ENCODE results near the gene PLEKHG7.
"Not testable (repeated sequence)": the region's sequence is repeated elsewhere in the genome, so short reads cannot be mapped to it uniquely, and the experiment has no call there.

Gene PLEKHG7

GRCh38 chr12:92779902-92780301, 77.1 kb downstream of the PLEKHG7 start:
- DNase-seq (ENCODE audit: insufficient read length, low spot score) (no peak), FAIRE-seq (no peak)
- TF ChIP-seq PAX5 (IDR thresholded peaks at IDR 0.05; ENCODE audit: insufficient read depth, low read length, severe bottlenecking) (no peak), POU2F2 (IDR thresholded peaks at IDR 0.05; ENCODE audit: low read depth, low read length) (no peak), SPI1 (IDR thresholded peaks at IDR 0.05; ENCODE audit: low read depth, low read length) (no peak), TAF1 (IDR thresholded peaks at IDR 0.05; ENCODE audit: low read depth, low read length) (no peak), POLR2AphosphoS5 (IDR thresholded peaks at IDR 0.05; ENCODE audit: low read depth, low read length) (no peak)

GRCh38 chr12:92784356-92784755, 81.6 kb downstream of the PLEKHG7 start:
- TF ChIP-seq TAF1 (IDR thresholded peaks at IDR 0.05; ENCODE audit: low read depth, low read length) (no peak), PAX5 (IDR thresholded peaks at IDR 0.05; ENCODE audit: insufficient read depth, low read length, severe bottlenecking) (no peak), POU2F2 (IDR thresholded peaks at IDR 0.05; ENCODE audit: low read depth, low read length) (no peak), POLR2A (IDR thresholded peaks at IDR 0.05; ENCODE audit: low read depth, low read length) (no peak), POLR2AphosphoS5 (IDR thresholded peaks at IDR 0.05; ENCODE audit: low read depth, low read length) (no peak), SPI1 (IDR thresholded peaks at IDR 0.05; ENCODE audit: low read depth, low read length) (no peak)
- DNase-seq (ENCODE audit: insufficient read length, low spot score) (no peak), FAIRE-seq (peak; percentile 5)

GRCh38 chr12:92784797-92785562, 82.2 kb downstream of the PLEKHG7 start:
- DNase-seq (ENCODE audit: insufficient read length, low spot score) (peak; percentile 6), FAIRE-seq (peak; percentile 97)
- no peak for TF ChIP-seq POU2F2 (IDR thresholded peaks at IDR 0.05; ENCODE audit: low read depth, low read length)
- no peak for TF ChIP-seq SPI1 (IDR thresholded peaks at IDR 0.05; ENCODE audit: low read depth, low read length)
- TF ChIP-seq TAF1 (IDR thresholded peaks at IDR 0.05; ENCODE audit: low read depth, low read length), result no peak
- no peak for TF ChIP-seq POLR2A (IDR thresholded peaks at IDR 0.05; ENCODE audit: low read depth, low read length)
- TF ChIP-seq POLR2AphosphoS5 (IDR thresholded peaks at IDR 0.05; ENCODE audit: low read depth, low read length), result no peak
- TF ChIP-seq PAX5 (IDR thresholded peaks at IDR 0.05; ENCODE audit: insufficient read depth, low read length, severe bottlenecking), result no peak

- no peak for TF ChIP-seq POLR2A (IDR thresholded peaks at IDR 0.05; ENCODE audit: low read depth, low read length)
- TF ChIP-seq TAF1 (IDR thresholded peaks at IDR 0.05; ENCODE audit: low read depth, low read length), result no peak
- no peak for TF ChIP-seq SPI1 (IDR thresholded peaks at IDR 0.05; ENCODE audit: low read depth, low read length)
- TF ChIP-seq POLR2AphosphoS5 (IDR thresholded peaks at IDR 0.05; ENCODE audit: low read depth, low read length), result no peak
- TF ChIP-seq PAX5 (IDR thresholded peaks at IDR 0.05; ENCODE audit: insufficient read depth, low read length, severe bottlenecking), result no peak
- no peak for TF ChIP-seq POU2F2 (IDR thresholded peaks at IDR 0.05; ENCODE audit: low read depth, low read length)
- FAIRE-seq (no peak), DNase-seq (ENCODE audit: insufficient read length, low spot score) (no peak)
Measured at GRCh38 chr12:92785563-92785950, 82.8 kb downstream of the PLEKHG7 start.

DNA sequence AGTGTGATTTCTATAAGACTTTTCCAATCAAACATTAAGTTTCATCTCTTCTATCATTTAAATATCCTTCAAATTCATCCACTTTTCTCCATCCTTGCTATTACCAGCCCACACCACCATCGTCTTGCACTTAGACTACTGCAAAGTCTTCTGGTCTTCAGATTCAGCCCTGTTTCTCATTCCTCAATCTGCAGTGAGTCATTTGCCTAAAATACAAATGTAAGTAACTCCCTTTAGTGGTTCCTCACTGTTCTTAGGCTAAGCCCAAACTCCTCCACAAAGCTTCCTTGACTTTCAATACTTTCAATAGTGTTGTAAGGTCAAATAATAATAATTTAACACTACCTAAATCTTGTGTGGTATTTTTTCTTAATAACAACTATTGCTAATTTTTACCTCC, 83.3 kb downstream of the PLEKHG7 start:
- DNase-seq (ENCODE audit: insufficient read length, low spot score), result no peak
- no peak for TF ChIP-seq SPI1 (IDR thresholded peaks at IDR 0.05; ENCODE audit: low read depth, low read length)
- no peak for TF ChIP-seq TAF1 (IDR thresholded peaks at IDR 0.05; ENCODE audit: low read depth, low read length)
- no peak for TF ChIP-seq POU2F2 (IDR thresholded peaks at IDR 0.05; ENCODE audit: low read depth, low read length)
- no peak for TF ChIP-seq POLR2A (IDR thresholded peaks at IDR 0.05; ENCODE audit: low read depth, low read length)
- no peak for TF ChIP-seq POLR2AphosphoS5 (IDR thresholded peaks at IDR 0.05; ENCODE audit: low read depth, low read length)
- TF ChIP-seq PAX5 (IDR thresholded peaks at IDR 0.05; ENCODE audit: insufficient read depth, low read length, severe bottlenecking), result no peak
- no peak for FAIRE-seq

GRCh38 chr12:92794356-92794755, 91.6 kb downstream of the PLEKHG7 start:
- not testable (repeated sequence) for DNase-seq (ENCODE audit: insufficient read length, low spot score); FAIRE-seq

- TF ChIP-seq SPI1 (IDR thresholded peaks at IDR 0.05; ENCODE audit: low read depth, low read length) (no peak), POLR2AphosphoS5 (IDR thresholded peaks at IDR 0.05; ENCODE audit: low read depth, low read length) (no peak), POLR2A (IDR thresholded peaks at IDR 0.05; ENCODE audit: low read depth, low read length) (no peak), PAX5 (IDR thresholded peaks at IDR 0.05; ENCODE audit: insufficient read depth, low read length, severe bottlenecking) (no peak), POU2F2 (IDR thresholded peaks at IDR 0.05; ENCODE audit: low read depth, low read length) (no peak), TAF1 (IDR thresholded peaks at IDR 0.05; ENCODE audit: low read depth, low read length) (no peak)
- no peak for DNase-seq (ENCODE audit: insufficient read length, low spot score)
- no peak for FAIRE-seq
Measured at GRCh38 chr12:92794814-92795213, 92.0 kb downstream of the PLEKHG7 start.

DNA sequence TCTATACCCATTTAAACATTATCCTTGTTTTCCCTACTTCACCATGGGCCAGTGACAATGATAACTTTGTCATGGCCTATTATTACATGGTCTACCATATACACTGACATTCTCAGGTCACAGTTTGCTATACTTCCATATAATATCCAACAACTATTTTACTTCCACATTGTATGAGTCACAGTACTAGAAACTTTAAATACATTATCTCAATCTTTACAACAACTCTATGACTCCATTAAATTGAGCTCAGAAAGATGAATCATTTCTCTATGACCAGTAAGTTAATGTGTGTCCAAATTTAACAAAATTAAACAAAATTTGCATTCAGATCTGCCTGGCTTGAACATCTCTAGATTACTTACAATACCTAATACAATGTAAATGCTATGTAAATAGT, 93.9 kb downstream of the PLEKHG7 start:
- DNase-seq (ENCODE audit: insufficient read length, low spot score) (no peak), FAIRE-seq (no peak)
- no peak for TF ChIP-seq TAF1 (IDR thresholded peaks at IDR 0.05; ENCODE audit: low read depth, low read length)

GRCh38 chr12:92802906-92803305, 100.1 kb downstream of the PLEKHG7 start:
- TF ChIP-seq TAF1 (IDR thresholded peaks at IDR 0.05; ENCODE audit: low read depth, low read length), result no peak
- TF ChIP-seq PAX5 (IDR thresholded peaks at IDR 0.05; ENCODE audit: insufficient read depth, low read length, severe bottlenecking), result no peak
- no peak for TF ChIP-seq POLR2A (IDR thresholded peaks at IDR 0.05; ENCODE audit: low read depth, low read length)
- no peak for TF ChIP-seq POLR2AphosphoS5 (IDR thresholded peaks at IDR 0.05; ENCODE audit: low read depth, low read length)
- TF ChIP-seq POU2F2 (IDR thresholded peaks at IDR 0.05; ENCODE audit: low read depth, low read length), result no peak
- no peak for TF ChIP-seq SPI1 (IDR thresholded peaks at IDR 0.05; ENCODE audit: low read depth, low read length)
- FAIRE-seq, result no peak
- no peak for DNase-seq (ENCODE audit: insufficient read length, low spot score)

DNA sequence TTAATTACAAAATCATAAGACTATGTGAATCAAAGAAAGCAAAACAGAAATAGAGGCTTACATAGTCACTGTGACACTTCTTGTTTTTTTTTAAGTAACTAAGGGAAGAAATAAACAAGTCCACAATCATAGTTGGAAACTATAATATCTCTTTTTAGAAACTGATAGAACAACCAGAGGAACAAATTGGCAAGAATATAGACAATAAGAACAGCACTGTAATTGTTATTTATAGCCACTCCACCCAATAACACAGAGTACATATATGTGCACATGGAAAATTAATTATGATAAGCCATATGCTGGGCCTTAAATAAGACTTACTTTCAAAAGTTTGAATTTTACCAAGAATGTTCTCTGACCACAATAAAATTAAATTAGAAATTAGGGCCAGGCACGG, 101.1 kb downstream of the PLEKHG7 start:
- FAIRE-seq (no peak), DNase-seq (ENCODE audit: insufficient read length, low spot score) (no peak)
- TF ChIP-seq POU2F2 (IDR thresholded peaks at IDR 0.05; ENCODE audit: low read depth, low read length) (no peak), SPI1 (IDR thresholded peaks at IDR 0.05; ENCODE audit: low read depth, low read length) (no peak), POLR2AphosphoS5 (IDR thresholded peaks at IDR 0.05; ENCODE audit: low read depth, low read length) (no peak), PAX5 (IDR thresholded peaks at IDR 0.05; ENCODE audit: insufficient read depth, low read length, severe bottlenecking) (no peak), POLR2A (IDR thresholded peaks at IDR 0.05; ENCODE audit: low read depth, low read length) (no peak), TAF1 (IDR thresholded peaks at IDR 0.05; ENCODE audit: low read depth, low read length) (no peak)

Measured in GM12891 (cell line).